ENCODE measurements around the gene ZYX. TPM values are rescaled to one million over a fixed set of nuclear protein-coding genes. Genes with fewer than 3 reads are reported as not detected.
"Not testable (repeated sequence)": the region's sequence is repeated elsewhere in the genome, so short reads cannot be mapped to it uniquely, and the experiment has no call there.

Gene ZYX
- polyA plus RNA-seq, 1 experiment = 32.6 TPM

DNA sequence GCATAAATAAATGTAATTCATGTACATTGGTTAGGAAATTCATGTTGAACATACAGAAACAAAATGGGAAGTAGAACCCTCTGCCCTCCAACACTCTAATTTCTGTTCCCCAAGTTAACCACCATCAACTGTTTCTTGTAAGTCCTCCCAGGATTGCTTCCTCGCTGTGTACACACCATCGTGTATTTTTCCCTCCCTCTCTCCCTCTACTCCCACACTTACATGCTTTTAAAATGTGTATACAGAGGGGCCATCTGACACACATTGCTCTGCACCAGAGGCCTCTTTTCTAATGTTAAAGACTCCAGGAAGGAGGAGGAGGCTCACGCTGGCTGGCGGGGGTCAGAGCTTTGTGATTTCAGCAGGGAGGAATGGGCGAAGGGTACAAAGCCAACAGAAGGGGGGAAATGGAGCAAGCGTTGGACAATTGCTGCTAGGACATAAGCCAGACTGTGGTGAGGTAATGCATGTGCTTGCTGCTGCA is 29.4 kb downstream of the ZYX start:
- DNase-seq (ENCODE audit: low read depth, low spot score) = no peak
- ChIA-PET POLR2A (interaction anchor here (1.0 kb wide), 1 partner anchor 19 kb away, joined by 3 read pairs; no protein-coding TSS in a partner anchor), CTCF (interaction anchor here (1.3 to 2.6 kb wide), 2 partner anchors 31 to 170 kb away, joined by 5 to 8 read pairs; no protein-coding TSS in a partner anchor)
- TF ChIP-seq, protein P1, sequence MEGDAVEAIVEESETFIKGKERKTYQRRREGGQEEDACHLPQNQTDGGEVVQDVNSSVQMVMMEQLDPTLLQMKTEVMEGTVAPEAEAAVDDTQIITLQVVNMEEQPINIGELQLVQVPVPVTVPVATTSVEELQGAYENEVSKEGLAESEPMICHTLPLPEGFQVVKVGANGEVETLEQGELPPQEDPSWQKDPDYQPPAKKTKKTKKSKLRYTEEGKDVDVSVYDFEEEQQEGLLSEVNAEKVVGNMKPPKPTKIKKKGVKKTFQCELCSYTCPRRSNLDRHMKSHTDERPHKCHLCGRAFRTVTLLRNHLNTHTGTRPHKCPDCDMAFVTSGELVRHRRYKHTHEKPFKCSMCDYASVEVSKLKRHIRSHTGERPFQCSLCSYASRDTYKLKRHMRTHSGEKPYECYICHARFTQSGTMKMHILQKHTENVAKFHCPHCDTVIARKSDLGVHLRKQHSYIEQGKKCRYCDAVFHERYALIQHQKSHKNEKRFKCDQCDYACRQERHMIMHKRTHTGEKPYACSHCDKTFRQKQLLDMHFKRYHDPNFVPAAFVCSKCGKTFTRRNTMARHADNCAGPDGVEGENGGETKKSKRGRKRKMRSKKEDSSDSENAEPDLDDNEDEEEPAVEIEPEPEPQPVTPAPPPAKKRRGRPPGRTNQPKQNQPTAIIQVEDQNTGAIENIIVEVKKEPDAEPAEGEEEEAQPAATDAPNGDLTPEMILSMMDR (IDR thresholded peaks at IDR 0.05; ENCODE audit: low read depth, low read length) = no peak
- Histone ChIP-seq H3K9me3 (ENCODE audit: control insufficient read depth, insufficient read depth, low read length) (no peaks in the 10 kb centered on the region), H3K27ac (ENCODE audit: low read depth, low read length) (peak overlapping the region; percentile 11), H3K4me3 (ENCODE audit: low read depth, low read length) (no peak overlapping the region), H3K27me3 (ENCODE audit: control insufficient read depth, insufficient read depth, low read length) (peaks cover 10% of the 10 kb centered on the region)

DNA sequence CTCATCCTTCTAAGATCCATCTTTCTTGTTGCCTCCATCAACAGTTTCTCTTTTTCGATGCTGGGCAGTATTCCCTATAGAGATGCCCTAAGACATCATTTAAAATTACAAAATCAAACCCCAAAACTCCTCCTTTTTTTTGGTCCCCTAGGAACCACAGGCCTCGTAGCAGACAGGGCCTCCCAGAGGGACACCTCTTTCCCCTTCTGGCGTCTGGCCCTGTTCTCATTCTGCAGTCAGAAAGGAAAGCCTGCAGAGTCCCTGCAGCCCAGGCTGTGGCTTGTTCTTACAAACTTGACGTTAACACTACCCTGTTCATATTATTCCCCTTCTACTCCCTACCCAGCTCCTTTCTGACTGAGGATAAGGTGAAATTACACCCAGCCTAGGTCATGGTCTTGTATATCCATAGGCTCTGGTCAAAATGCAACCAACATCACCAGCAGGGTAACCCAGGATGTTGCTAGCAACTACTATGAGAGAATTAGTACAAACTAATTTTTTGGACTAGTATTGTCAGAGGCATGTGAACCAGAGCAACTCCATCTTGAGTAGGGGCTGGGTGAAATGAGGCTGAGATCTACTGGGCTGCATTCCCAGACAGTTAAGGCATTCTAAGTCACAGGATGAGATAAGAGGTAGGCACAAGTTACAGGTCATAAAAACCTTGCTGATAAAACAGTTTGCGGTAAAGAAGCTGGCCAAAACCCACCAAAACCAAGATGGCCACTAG is 31.0 kb downstream of the ZYX start:
- no peak for DNase-seq (ENCODE audit: low read depth, low spot score)
- ChIA-PET POLR2A (no interaction called here), CTCF (no interaction called here)
- H3K9me3 ChIP-seq (ENCODE audit: control insufficient read depth, insufficient read depth, low read length) = no peaks in the 10 kb centered on the region
- H3K27ac ChIP-seq (ENCODE audit: low read depth, low read length) = no peak overlapping the region
- no peak overlapping the region for H3K4me3 ChIP-seq (ENCODE audit: low read depth, low read length)
- TF ChIP-seq, protein P1 (IDR thresholded peaks at IDR 0.05; ENCODE audit: low read depth, low read length) = no peak
- peaks cover 2% of the 10 kb centered on the region for H3K27me3 ChIP-seq (ENCODE audit: control insufficient read depth, insufficient read depth, low read length)

DNA sequence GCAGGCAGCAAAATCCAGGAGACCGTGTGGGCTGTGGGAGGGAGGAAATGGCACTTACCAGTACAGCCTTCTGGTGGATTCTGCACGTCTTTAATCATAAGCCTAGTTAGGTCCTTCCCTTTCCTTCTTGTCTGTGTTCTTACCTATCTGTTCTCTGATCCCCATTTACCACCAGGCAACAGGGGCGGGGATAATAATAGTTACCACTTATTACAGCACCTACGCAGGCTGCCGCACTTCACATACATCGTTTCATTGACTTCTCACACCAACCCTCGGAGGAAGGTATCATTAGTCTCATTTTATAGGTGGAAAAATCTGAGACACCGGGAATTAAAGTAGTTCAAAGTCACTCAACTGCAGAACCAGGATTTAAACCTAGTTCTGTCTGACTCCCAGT is 32.0 kb downstream of the ZYX start:
- ChIA-PET CTCF (no interaction called here), POLR2A (no interaction called here)
- Histone ChIP-seq H3K27ac (ENCODE audit: low read depth, low read length) (no peak overlapping the region), H3K4me3 (ENCODE audit: low read depth, low read length) (no peak overlapping the region), H3K9me3 (ENCODE audit: control insufficient read depth, insufficient read depth, low read length) (no peaks in the 10 kb centered on the region), H3K27me3 (ENCODE audit: control insufficient read depth, insufficient read depth, low read length) (no peaks in the 10 kb centered on the region)
- TF ChIP-seq, protein P1 (IDR thresholded peaks at IDR 0.05; ENCODE audit: low read depth, low read length) = no peak
- DNase-seq (ENCODE audit: low read depth, low spot score) = no peak

DNA sequence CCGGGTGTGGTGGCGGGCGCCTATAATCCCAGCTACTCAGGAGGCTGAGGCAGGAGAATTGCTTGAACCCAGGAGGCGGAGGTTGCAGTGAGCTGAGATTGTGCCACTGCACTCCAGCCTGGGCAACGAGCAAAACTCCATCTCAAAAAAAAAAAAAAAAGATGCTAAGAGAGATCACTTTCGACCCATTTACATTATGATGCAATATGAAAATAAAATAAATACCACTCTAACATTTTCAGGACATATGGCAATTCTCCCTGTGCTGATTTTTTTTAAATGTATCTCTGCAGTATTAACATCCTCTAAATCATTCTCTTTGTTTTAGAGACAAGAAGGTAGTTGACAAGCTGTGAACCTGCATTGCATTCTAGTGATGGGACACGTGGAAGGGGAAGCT is 34.1 kb downstream of the ZYX start:
- H3K9me3 ChIP-seq (ENCODE audit: control insufficient read depth, insufficient read depth, low read length); H3K4me3 ChIP-seq (ENCODE audit: low read depth, low read length); DNase-seq (ENCODE audit: low read depth, low spot score); H3K27ac ChIP-seq (ENCODE audit: low read depth, low read length); H3K27me3 ChIP-seq (ENCODE audit: control insufficient read depth, insufficient read depth, low read length): not testable (repeated sequence)
- ChIA-PET CTCF (interaction anchor here (0.6 to 5.3 kb wide), 7 partner anchors 10 to 200 kb away, joined by 3 to 132 read pairs (median 12); partner anchors contain the start of genes EPHA1 and ZYX), POLR2A (interaction anchor here (0.7 to 1.1 kb wide), 2 partner anchors 19 to 22 kb away, joined by 3 to 6 read pairs; no protein-coding TSS in a partner anchor)

DNA sequence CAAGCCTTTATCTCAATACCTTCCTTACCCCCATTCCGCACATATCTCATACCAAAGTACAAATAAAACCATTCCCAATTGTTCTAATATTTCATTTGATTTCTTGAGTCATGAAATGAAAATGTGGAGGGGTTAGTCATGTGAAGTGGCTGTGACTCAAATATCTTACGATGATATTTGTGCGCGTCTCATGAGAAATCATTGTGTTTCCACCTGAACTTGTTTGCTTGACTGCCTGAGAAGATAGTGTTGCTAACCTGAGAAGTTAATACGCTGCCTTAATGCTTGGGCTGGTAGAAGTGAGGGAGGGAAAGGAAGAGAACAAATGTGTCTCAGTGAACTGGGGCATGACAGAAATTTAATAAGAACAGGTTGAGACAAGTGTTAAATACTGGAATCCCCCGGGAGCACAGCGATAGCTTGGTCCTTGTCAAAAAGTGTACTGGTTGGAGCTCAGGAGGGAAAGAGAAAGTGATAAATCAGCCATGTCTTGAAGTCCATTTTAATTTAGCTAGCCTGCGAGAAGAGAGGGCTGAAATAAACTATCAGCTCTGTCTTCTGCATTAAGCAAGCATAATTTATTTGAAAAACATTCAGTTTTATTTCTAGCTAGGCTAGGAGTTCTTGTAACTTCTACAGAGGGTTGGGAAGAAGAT is 34.7 kb downstream of the ZYX start:
- no peak overlapping the region for H3K27ac ChIP-seq (ENCODE audit: low read depth, low read length)
- no peak for DNase-seq (ENCODE audit: low read depth, low spot score)
- ChIA-PET POLR2A (interaction anchor here (0.7 to 1.1 kb wide), 2 partner anchors 20 to 23 kb away, joined by 3 to 6 read pairs; no protein-coding TSS in a partner anchor), CTCF (interaction anchor here (1.0 to 5.3 kb wide), 10 partner anchors 11 to 201 kb away, joined by 4 to 132 read pairs (median 7); partner anchors contain the start of genes EPHA1, GSTK1 and ZYX)
- H3K9me3 ChIP-seq (ENCODE audit: control insufficient read depth, insufficient read depth, low read length) = no peaks in the 10 kb centered on the region
- no peak overlapping the region for H3K4me3 ChIP-seq (ENCODE audit: low read depth, low read length)
- TF ChIP-seq, protein P1 (IDR thresholded peaks at IDR 0.05; ENCODE audit: low read depth, low read length) = no peak
- H3K27me3 ChIP-seq (ENCODE audit: control insufficient read depth, insufficient read depth, low read length) = no peaks in the 10 kb centered on the region
